Neutrophil (primary cell): ENCODE results near the gene CDC42BPG.

Source experiments
- H3K27ac ChIP-seq: fragments of 200-600 bp; sonication (generic); 2 replicates; pipeline ENCODE4 v1.5.1; 2016; ENCODE audit warnings: mild to moderate bottlenecking, moderate library complexity
- H3K27me3 ChIP-seq: fragments of 200-600 bp; sonication (generic); 2 replicates; pipeline ENCODE4 v1.6.0; 2016; ENCODE audit warnings: mild to moderate bottlenecking
- H3K36me3 ChIP-seq: fragments of 200-600 bp; sonication (generic); 2 replicates; pipeline ENCODE4 v1.5.1; 2017
- H3K4me1 ChIP-seq, 2 experiments: fragments of 200-600 bp in 1 of 2; sonication (generic) in 1 of 2; 1 replicate in 1 of 2; 2 replicates in 1 of 2; pipeline versions ENCODE4 v1.5.1 to v1.6.1; 2013 to 2016; ENCODE audit warnings: low read depth in 1 of 2, low read length in 1 of 2, mild to moderate bottlenecking in 1 of 2, moderate library complexity in 1 of 2; ENCODE audit not compliant: control insufficient read depth in 1 of 2, insufficient read depth in 1 of 2
- H3K4me3 ChIP-seq, 2 experiments: fragments of 200-600 bp in 1 of 2; sonication (generic) in 1 of 2; 1 replicate in 1 of 2; 2 replicates in 1 of 2; pipeline ENCODE4 v1.5.1; 2013 to 2016; ENCODE audit warnings: low read depth in 1 of 2, low read length in 1 of 2, mild to moderate bottlenecking in 1 of 2, moderate library complexity in 1 of 2
- H3K9me3 ChIP-seq: fragments of 200-600 bp; sonication (generic); 2 replicates; pipeline ENCODE4 v1.5.1; 2016
- TF ChIP-seq, protein P1 (sequence below): fragments of 200-600 bp; sonication (generic); IDR thresholded peaks from 2 replicates; pipeline ENCODE4 v1.5.1; 2016; ENCODE audit warnings: antibody characterized with exemption

The CDC42BPG gene

GRCh38 chr11:64829536-64830251, 14.8 kb downstream of the CDC42BPG start:
- TF ChIP-seq, protein P1, sequence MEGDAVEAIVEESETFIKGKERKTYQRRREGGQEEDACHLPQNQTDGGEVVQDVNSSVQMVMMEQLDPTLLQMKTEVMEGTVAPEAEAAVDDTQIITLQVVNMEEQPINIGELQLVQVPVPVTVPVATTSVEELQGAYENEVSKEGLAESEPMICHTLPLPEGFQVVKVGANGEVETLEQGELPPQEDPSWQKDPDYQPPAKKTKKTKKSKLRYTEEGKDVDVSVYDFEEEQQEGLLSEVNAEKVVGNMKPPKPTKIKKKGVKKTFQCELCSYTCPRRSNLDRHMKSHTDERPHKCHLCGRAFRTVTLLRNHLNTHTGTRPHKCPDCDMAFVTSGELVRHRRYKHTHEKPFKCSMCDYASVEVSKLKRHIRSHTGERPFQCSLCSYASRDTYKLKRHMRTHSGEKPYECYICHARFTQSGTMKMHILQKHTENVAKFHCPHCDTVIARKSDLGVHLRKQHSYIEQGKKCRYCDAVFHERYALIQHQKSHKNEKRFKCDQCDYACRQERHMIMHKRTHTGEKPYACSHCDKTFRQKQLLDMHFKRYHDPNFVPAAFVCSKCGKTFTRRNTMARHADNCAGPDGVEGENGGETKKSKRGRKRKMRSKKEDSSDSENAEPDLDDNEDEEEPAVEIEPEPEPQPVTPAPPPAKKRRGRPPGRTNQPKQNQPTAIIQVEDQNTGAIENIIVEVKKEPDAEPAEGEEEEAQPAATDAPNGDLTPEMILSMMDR, result no peak
- no peak overlapping the region for H3K4me3 ChIP-seq
- no peaks in the 10 kb centered on the region for H3K9me3 ChIP-seq
- no peaks in the 10 kb centered on the region for H3K27me3 ChIP-seq
- no peak overlapping the region for H3K27ac ChIP-seq
- no peaks in the 10 kb centered on the region for H3K36me3 ChIP-seq
- H3K4me1 ChIP-seq, result no peaks in the 10 kb centered on the region

GRCh38 chr11:64827451-64827839, 17.0 kb downstream of the CDC42BPG start:
- Histone ChIP-seq H3K4me1 (no peaks in the 10 kb centered on the region), H3K27ac (no peak overlapping the region), H3K9me3 (no peaks in the 10 kb centered on the region), H3K27me3 (no peaks in the 10 kb centered on the region), H3K4me3 (no peak overlapping the region), H3K36me3 (no peaks in the 10 kb centered on the region)
- TF ChIP-seq, protein P1, result no peak

DNA sequence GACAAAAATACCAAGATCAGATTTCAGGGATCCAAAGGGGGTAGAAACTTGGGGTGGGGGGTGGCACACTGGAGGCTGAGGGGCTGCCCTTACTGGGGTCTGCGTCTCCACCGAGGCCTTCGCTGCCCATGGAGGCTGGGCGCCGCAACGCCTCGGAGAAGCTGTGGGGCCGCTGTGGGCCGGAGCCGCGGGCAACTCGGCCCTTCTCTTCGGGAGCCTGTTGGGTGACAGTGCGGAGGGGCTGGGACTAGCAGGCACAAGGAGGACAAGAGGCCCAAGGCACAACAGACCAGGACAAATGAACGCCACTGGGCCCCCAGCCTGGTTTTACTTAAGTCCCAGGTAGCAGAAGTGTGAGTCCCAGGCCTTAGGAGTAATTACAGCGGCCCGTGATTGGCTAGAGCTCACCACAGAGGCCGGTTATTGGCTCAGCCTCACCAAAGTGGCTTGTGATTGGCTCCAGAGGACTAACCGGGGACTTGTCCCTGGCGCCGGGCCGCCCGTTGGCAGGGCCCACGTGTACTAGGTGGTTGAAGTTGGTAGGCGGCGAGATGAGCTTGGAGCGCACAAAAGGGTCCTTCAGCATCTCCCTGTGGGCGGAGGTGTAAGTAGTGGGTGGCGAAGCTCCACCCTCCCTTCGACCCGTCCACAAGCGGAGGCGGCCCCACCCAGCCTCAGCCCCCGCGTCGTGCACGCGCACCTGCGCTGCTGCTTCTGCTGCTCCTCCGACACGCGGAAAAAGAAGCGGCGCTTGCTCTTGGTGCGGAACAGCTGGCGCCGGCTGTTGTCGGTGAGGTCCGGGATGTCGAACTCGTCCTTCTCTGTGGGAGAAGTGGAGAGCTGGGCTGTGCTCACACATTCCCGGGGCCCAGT, 17.6 kb downstream of the CDC42BPG start:
- no peak overlapping the region for H3K27ac ChIP-seq
- H3K9me3 ChIP-seq, result no peaks in the 10 kb centered on the region
- H3K4me3 ChIP-seq, result no peak overlapping the region
- TF ChIP-seq, protein P1, result no peak
- no peaks in the 10 kb centered on the region for H3K27me3 ChIP-seq
- no peaks in the 10 kb centered on the region for H3K36me3 ChIP-seq
- H3K4me1 ChIP-seq, result no peaks in the 10 kb centered on the region

GRCh38 chr11:64826062-64826461, 18.4 kb downstream of the CDC42BPG start:
- Histone ChIP-seq H3K27me3 (no peaks in the 10 kb centered on the region), H3K27ac (no peak overlapping the region), H3K4me1 (no peaks in the 10 kb centered on the region), H3K9me3 (no peaks in the 10 kb centered on the region), H3K36me3 (no peaks in the 10 kb centered on the region), H3K4me3 (no peak overlapping the region)
- TF ChIP-seq, protein P1, result no peak

DNA sequence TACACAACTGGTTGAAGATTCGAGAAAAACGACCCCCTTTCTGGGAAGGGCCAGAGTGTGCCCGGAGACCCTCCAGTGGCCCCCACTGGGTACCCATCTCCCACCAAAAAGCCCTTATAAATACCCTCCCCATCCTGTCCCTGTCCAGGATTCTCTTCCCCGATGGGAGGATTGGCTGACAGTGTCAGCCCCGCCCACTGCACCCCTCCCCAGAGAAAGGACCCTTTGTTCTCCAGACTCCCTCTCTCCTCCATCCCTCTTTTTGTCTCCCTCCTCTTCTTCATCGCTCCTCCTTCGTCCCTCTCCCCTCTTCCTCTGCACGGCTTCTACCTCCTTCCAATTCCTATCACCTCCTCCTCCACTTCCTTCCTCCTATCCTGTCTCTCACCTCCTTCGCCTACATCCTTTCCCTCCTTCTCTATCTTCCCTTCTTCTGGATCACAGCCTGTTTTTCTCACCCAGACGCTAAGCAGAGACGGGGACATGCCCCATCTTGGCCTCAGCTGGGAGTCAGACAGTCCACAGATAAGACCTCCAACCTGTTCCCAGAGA, 20.8 kb downstream of the CDC42BPG start:
- H3K4me1 ChIP-seq, result no peaks in the 10 kb centered on the region
- H3K27ac ChIP-seq, result no peak overlapping the region
- H3K4me3 ChIP-seq, result no peak overlapping the region
- no peaks in the 10 kb centered on the region for H3K9me3 ChIP-seq
- TF ChIP-seq, protein P1, result no peak
- no peaks in the 10 kb centered on the region for H3K36me3 ChIP-seq
- no peaks in the 10 kb centered on the region for H3K27me3 ChIP-seq
